Measurements from ENCODE around the gene CACNG5. TPM values are rescaled to one million over a fixed set of nuclear protein-coding genes. Genes with fewer than 3 reads are reported as not detected.

The CACNG5 gene
- total RNA-seq, 1 donor from 2014 or later = not detected

GRCh38 chr17:66790501-66791061 is 44.3 kb upstream of the CACNG5 start:
- Mint-ChIP-seq H3K4me3 (ENCODE audit: low read depth) (no peak overlapping the region), H3K36me3 (ENCODE audit: insufficient read depth) (peaks cover 2% of the 10 kb centered on the region), H3K27ac (no peak overlapping the region), H3K9me3 (ENCODE audit: low read depth) (no peaks in the 10 kb centered on the region), H3K4me1 (ENCODE audit: low read depth) (peaks cover 12% of the 10 kb centered on the region), H3K27me3 (peaks cover 5% of the 10 kb centered on the region)
- DNase-seq (ENCODE audit: low spot score, unreplicated experiment) = no peak
- TF ChIP-seq, protein P1, sequence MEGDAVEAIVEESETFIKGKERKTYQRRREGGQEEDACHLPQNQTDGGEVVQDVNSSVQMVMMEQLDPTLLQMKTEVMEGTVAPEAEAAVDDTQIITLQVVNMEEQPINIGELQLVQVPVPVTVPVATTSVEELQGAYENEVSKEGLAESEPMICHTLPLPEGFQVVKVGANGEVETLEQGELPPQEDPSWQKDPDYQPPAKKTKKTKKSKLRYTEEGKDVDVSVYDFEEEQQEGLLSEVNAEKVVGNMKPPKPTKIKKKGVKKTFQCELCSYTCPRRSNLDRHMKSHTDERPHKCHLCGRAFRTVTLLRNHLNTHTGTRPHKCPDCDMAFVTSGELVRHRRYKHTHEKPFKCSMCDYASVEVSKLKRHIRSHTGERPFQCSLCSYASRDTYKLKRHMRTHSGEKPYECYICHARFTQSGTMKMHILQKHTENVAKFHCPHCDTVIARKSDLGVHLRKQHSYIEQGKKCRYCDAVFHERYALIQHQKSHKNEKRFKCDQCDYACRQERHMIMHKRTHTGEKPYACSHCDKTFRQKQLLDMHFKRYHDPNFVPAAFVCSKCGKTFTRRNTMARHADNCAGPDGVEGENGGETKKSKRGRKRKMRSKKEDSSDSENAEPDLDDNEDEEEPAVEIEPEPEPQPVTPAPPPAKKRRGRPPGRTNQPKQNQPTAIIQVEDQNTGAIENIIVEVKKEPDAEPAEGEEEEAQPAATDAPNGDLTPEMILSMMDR (IDR thresholded peaks at IDR 0.05; ENCODE audit: unreplicated experiment) = no peak

- DNase-seq (ENCODE audit: low spot score, unreplicated experiment) = no peak
- TF ChIP-seq, protein P1 (IDR thresholded peaks at IDR 0.05; ENCODE audit: unreplicated experiment) = no peak
- Mint-ChIP-seq H3K4me1 (ENCODE audit: low read depth) (peaks cover 12% of the 10 kb centered on the region), H3K27ac (no peak overlapping the region), H3K27me3 (peaks cover 5% of the 10 kb centered on the region), H3K4me3 (ENCODE audit: low read depth) (no peak overlapping the region), H3K9me3 (ENCODE audit: low read depth) (no peaks in the 10 kb centered on the region), H3K36me3 (ENCODE audit: insufficient read depth) (peaks cover 2% of the 10 kb centered on the region)
Measured at GRCh38 chr17:66791347-66791746, 43.6 kb upstream of the CACNG5 start.

- TF ChIP-seq, protein P1 (IDR thresholded peaks at IDR 0.05; ENCODE audit: unreplicated experiment) = no peak
- Mint-ChIP-seq H3K27ac (no peak overlapping the region), H3K9me3 (ENCODE audit: low read depth) (no peaks in the 10 kb centered on the region)
Measured at GRCh38 chr17:66793814-66794213, 41.1 kb upstream of the CACNG5 start.

DNA sequence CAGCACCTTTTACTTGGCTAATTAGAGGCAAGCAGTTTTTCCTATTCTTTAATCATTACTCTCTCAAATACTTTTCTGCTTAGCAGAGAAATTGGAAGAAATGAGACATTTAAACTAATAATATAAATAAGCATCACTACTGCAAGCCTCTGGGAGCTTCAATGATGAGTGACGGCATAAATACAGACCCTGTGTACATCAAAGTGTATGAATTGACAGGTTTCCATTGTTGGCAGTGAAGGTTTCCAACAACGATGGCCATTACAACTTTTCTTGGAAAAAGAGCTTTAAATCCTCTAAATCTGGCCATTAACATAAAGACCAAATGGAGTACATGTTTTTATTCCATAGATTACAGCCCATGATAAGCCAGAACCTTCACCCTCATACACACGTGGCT is 39.4 kb upstream of the CACNG5 start:
- Mint-ChIP-seq H3K36me3 (ENCODE audit: insufficient read depth) (peaks cover 2% of the 10 kb centered on the region), H3K27me3 (peaks cover 5% of the 10 kb centered on the region), H3K4me1 (ENCODE audit: low read depth) (peaks cover 10% of the 10 kb centered on the region), H3K9me3 (ENCODE audit: low read depth) (no peaks in the 10 kb centered on the region), H3K4me3 (ENCODE audit: low read depth) (no peak overlapping the region), H3K27ac (no peak overlapping the region)
- TF ChIP-seq, protein P1 (IDR thresholded peaks at IDR 0.05; ENCODE audit: unreplicated experiment) = no peak
- DNase-seq (ENCODE audit: low spot score, unreplicated experiment) = no peak

More at GRCh38 chr17:66793814-66794213, 41.1 kb upstream of the CACNG5 start:
- H3K4me1 Mint-ChIP-seq (ENCODE audit: low read depth) = peaks cover 10% of the 10 kb centered on the region
- no peak for DNase-seq (ENCODE audit: low spot score, unreplicated experiment)
- no peak overlapping the region for H3K4me3 Mint-ChIP-seq (ENCODE audit: low read depth)
- H3K36me3 Mint-ChIP-seq (ENCODE audit: insufficient read depth) = peaks cover 2% of the 10 kb centered on the region
- H3K27me3 Mint-ChIP-seq = peaks cover 5% of the 10 kb centered on the region

GRCh38 chr17:66799849-66800537 is 34.9 kb upstream of the CACNG5 start:
- Mint-ChIP-seq H3K27me3 (no peaks in the 10 kb centered on the region), H3K4me3 (ENCODE audit: low read depth) (no peak overlapping the region), H3K27ac (no peak overlapping the region), H3K4me1 (ENCODE audit: low read depth) (no peaks in the 10 kb centered on the region), H3K9me3 (ENCODE audit: low read depth) (no peaks in the 10 kb centered on the region), H3K36me3 (ENCODE audit: insufficient read depth) (no peaks in the 10 kb centered on the region)
- no peak for DNase-seq (ENCODE audit: low spot score, unreplicated experiment)
- TF ChIP-seq, protein P1 (IDR thresholded peaks at IDR 0.05; ENCODE audit: unreplicated experiment) = no peak

Data from progenitor cell of endocrine pancreas (in vitro differentiated cells).